GM18526 (cell line): Measurements from ENCODE around the gene ASPA.

Experiments used
- POLR2A ChIP-seq: IDR thresholded peaks from 3 replicates; pipeline ENCODE4 v1.6.1; 2011; ENCODE audit not compliant: insufficient read length; ENCODE audit errors: extremely low read depth

The ASPA gene

GRCh38 chr17:3502466-3502865 is 26.7 kb downstream of the ASPA start:
- no peak for TF ChIP-seq POLR2A

GRCh38 chr17:3503285-3503684 is 27.5 kb downstream of the ASPA start:
- no peak for TF ChIP-seq POLR2A

GRCh38 chr17:3505008-3505407 is 29.2 kb downstream of the ASPA start:
- TF ChIP-seq POLR2A: no peak

- no peak for TF ChIP-seq POLR2A
These were observed 30.3 kb downstream of the ASPA start for GRCh38 chr17:3506054-3506453.

GRCh38 chr17:3507071-3507470 is 31.3 kb downstream of the ASPA start:
- TF ChIP-seq POLR2A: no peak

GRCh38 chr17:3507869-3508268 is 32.1 kb downstream of the ASPA start:
- no peak for TF ChIP-seq POLR2A

DNA sequence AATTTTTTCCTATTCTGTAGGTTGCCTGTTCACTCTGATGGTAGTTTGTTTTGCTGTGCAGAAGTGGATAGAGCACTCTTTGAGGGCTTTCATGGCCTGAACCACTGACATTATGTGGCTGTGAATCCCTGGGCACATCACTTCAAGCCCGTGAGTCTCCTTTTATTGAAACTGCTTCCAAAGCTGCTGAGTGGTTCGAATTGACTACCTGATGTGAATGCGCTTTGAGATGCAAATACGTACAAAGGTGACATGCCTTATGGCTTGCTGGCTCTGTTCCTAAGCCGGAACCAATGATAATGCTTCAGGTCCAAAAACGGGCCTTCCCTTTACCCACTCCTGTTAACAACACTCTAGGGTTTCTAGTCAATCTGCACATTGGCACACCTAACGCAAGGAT is 34.3 kb downstream of the ASPA start:
- TF ChIP-seq POLR2A: no peak

DNA sequence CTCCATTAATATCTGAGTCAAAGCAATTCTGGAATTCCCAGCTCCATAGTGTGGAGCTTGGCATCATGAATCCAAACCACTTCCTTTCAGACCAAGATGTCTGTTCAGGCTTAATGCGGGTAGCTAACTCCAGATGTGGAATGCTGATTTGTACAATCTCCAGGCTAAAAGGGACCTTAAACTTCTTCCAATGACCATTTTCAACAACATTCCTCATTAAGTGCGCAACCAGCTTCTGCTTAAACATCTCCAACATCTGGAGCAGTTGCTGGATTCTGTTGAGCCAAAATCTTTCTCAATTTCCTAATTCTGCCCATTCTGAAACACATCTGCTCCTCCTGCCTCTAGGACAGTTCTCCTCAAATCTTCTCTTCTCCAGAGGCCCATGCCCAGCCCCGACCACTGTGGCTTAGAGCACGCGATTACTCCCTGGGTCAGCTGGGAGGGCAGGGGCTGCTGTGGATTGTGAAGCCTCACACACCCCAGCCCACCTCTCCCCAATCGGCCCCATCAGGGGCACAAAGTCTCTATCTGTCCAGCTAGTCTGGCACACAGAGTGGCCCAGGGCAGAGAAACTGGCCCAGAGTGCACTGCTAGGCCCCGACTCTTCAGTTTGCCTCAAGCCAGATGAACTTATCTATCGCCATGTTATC is 36.2 kb downstream of the ASPA start:
- no peak for TF ChIP-seq POLR2A

- no peak for TF ChIP-seq POLR2A
These were observed 36.8 kb downstream of the ASPA start for GRCh38 chr17:3512505-3513171.

DNA sequence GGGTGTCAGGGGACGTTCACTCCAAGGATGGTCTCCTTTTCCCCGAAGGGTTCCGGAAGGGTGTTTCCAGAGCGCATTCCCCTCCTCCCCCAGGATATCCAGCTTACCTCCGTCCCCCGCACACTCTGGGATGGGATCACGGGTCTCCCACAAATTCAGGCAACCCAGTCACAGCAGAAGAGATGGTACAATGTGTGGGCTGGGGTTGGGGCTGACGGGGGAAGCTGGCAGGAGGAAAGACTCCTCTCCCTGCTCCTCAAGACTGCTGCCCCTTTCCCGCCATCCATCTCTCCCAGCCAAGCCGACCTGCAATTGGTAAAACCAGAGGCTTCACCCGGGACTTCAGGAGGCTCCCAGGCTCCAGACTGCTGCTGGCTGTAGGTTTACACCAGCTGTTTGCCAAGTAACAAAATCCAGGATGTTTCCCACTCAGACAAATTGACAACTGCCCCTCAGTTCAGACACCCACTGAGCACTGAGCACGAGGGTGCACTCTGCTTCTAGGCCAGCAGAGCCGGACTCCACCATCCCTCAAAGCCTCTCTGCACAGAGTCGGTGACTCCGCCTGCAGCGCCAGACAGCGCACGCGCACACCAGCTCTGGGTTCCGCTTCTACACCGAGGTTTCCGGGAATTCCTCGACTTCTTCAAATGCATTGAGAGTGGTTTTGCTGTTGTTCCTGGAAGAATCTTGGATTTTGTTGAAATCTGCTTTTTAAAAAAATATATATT is 37.7 kb downstream of the ASPA start:
- TF ChIP-seq POLR2A: no peak

DNA sequence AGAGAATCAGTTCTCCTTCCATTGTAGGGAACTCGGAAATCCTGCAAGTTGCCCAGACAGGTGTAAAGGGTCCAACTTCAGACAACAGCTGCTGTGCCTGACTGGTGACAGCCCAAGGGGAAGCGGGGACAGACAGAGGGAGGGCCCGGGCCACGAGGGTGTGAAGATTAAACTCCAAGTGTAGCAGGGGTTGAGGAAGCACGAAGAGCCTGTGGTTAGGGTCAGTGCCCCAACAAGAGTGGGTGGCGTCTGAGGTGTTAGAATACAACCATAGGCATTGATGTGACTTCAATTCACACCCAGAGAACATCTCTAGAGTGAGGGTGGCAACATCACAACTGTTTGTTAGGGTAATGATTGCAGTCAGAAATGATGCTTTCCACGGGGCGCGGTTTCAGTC is 39.1 kb downstream of the ASPA start:
- no peak for TF ChIP-seq POLR2A

DNA sequence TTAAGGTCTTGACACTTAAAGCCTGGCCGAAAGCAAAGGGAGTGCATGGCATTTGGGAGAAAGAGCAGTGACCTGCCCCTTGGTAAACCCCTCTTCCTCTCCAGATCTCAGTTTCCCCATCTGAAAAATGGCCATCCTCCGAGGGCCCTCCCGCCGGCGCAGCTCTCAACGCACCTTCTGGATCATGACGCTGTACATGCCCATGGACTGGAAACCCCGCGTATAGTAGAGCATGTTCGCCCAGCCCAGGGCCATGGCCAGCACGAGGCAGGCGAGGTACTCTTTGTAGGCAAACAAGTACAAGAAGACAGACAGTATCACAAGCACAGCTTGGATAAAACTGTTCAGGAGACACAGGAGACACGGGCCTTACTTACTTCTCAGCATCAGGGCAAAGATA is 48.2 kb downstream of the ASPA start:
- no peak for TF ChIP-seq POLR2A

DNA sequence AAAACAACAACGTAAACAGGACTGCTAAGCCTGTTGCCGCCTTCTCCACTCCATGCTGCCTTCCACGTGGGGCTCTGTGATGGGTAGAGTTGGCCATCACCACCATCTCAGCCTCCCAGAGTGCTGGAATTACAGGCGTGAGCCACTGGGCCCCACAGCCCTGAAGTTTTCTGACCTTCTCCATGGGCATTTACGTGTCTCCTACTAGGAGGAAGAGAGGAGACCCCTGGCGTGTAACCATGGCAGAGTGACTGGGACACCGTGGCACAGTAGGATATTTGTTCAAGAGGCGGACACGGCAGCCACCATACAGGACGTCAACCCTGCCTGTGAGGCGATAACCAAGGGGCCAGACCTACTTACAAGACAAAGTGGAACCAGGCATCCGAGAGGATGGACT is 50.7 kb downstream of the ASPA start:
- no peak for TF ChIP-seq POLR2A

DNA sequence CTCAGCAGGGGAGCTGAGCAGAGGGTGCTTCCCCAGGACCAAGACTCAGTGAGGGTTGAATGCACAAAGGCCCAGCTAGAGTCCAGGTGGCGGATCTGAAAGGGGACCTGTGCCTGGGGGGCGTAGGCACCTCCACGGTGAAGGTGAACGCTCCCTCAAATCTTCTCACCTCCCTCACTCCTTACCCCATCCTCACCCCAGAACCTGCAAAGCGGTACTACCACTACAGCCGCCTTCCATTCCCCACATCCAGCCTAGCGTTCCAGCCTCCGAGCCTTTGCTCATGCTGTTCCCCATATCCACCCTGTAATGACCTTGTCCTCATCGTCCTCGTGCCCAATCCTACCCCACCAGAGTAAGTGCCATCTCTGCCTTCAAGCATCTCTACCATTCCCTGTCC is 51.2 kb downstream of the ASPA start:
- no peak for TF ChIP-seq POLR2A

GRCh38 chr17:3527468-3527867 is 51.7 kb downstream of the ASPA start:
- TF ChIP-seq POLR2A: no peak

- no peak for TF ChIP-seq POLR2A
These were observed 52.1 kb downstream of the ASPA start for GRCh38 chr17:3527896-3528295.
